ENCODE data around the gene PNPLA6.
"Not testable (repeated sequence)": the region's sequence is repeated elsewhere in the genome, so short reads cannot be mapped to it uniquely, and the experiment has no call there.

DNA sequence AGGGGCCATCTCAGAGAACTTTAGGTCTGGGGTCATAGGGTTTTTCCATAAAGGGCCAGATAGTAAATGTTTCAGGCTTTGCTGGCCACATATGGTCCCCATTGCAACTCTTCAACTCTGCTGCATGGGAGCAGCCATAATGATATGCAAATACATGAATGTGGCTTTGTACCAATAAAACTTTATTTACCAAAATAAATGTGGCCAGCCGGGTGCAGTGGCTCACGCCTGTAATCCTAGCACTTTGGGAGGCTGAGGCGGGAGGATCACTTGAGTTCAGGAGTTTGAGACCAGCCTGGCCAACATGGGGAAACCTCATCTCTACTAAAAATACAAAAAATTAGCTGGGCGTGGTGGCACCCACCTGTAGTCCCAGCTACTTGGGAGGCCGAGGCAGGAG is 3.5 kb downstream of the PNPLA6 start:
- TF ChIP-seq, protein P1, sequence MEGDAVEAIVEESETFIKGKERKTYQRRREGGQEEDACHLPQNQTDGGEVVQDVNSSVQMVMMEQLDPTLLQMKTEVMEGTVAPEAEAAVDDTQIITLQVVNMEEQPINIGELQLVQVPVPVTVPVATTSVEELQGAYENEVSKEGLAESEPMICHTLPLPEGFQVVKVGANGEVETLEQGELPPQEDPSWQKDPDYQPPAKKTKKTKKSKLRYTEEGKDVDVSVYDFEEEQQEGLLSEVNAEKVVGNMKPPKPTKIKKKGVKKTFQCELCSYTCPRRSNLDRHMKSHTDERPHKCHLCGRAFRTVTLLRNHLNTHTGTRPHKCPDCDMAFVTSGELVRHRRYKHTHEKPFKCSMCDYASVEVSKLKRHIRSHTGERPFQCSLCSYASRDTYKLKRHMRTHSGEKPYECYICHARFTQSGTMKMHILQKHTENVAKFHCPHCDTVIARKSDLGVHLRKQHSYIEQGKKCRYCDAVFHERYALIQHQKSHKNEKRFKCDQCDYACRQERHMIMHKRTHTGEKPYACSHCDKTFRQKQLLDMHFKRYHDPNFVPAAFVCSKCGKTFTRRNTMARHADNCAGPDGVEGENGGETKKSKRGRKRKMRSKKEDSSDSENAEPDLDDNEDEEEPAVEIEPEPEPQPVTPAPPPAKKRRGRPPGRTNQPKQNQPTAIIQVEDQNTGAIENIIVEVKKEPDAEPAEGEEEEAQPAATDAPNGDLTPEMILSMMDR (IDR thresholded peaks at IDR 0.05; ENCODE audit: low read depth, low read length, poor library complexity, severe bottlenecking) = not testable (repeated sequence)
- TF ChIP-seq EZH2phosphoT487 (IDR thresholded peaks at IDR 0.05; ENCODE audit: borderline replicate concordance, low read length) = not testable (repeated sequence)
